ENCODE data around the gene ARHGAP22. TPM values are rescaled to one million over a fixed set of nuclear protein-coding genes. Genes with fewer than 3 reads are reported as not detected.

The ARHGAP22 gene
- total RNA-seq, 1 donor from 2014 or later = 2.2 TPM

DNA sequence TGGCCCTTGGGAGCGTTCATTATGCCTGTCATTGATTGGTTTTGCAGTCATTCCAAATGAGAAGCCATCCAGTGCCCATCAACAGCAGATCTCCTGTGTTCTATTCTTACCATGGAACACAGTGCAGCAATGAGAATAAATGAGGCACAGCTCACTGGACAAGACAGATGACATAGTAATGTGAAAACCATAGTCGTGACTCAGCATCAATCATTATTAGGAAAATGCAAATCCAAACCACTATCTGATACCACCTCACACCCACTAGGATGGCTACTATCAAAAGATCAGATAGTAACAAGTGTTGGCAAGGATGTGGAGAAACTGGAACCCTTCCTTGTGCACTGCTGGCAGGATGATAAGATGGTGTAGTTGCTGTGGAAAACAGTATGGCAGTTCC lies 144.7 kb downstream of the ARHGAP22 start:
- DNase-seq = no peak

GRCh38 chr10:48459270-48460150 lies 145.4 kb downstream of the ARHGAP22 start:
- no peak for DNase-seq

DNA sequence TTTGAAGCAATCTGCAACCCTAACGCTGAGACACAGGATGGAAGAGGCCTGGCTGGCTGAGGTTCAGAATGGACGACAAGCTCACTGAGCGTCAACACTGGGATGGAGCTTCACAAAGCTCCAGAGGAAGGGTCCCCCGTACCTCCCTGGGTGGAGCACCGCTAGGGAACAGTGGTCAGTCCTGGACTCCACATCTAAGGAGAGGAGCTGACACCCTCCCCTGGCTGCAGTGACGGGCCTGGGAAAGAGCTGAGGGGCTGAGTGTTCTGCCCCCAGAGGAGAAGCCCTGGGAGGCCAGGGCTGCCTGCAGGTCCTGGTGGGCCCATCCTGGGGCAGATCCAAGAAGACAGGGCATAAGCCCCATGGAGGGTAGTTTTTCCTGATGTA lies 146.2 kb downstream of the ARHGAP22 start:
- DNase-seq = no peak

- no peak for DNase-seq
These were observed 146.8 kb downstream of the ARHGAP22 start for GRCh38 chr10:48457949-48458661.

- DNase-seq = no peak
These were observed 147.8 kb downstream of the ARHGAP22 start for GRCh38 chr10:48456808-48457761.

DNA sequence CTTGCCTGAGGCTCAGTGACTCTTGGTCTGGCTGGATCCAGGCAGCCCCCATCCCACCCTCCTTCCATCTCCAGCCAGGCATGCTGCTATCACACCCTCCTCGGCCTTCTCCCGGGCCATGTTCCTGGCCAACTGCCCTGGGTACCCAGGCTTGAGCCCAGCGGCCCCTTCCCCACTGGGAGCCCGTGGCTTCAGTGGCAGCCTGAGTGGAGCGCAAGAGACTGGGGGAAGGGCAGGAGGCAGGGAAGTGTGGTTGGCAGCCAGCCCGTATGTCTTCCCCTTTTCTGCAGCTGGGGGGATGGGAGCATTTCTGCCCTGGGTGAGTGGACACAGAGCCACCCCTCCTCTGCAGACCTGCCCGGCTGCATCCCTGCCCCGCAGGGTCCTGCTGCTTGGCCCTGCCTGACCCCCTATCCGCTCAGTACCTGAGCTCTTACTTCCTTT lies 148.5 kb downstream of the ARHGAP22 start:
- no peak for DNase-seq

GRCh38 chr10:48455392-48456151 lies 149.3 kb downstream of the ARHGAP22 start:
- DNase-seq = no peak

DNA sequence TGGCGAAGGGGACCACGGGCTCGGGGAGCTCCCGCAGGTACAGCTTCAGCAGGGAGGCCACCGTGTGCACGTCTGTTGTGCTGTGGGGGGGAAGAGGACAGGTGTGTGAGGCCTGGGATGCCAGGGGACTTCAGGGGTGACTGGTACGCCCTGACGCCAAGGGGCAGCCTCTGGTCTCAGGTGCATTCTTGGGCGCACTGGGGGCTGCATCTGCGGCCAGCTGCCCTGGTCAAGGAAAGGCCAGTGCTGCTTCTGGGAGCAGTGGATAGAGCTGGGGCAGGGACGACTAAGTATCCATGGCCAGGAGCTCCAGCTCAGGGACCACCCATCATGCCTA lies 149.8 kb downstream of the ARHGAP22 start:
- DNase-seq = no peak

DNA sequence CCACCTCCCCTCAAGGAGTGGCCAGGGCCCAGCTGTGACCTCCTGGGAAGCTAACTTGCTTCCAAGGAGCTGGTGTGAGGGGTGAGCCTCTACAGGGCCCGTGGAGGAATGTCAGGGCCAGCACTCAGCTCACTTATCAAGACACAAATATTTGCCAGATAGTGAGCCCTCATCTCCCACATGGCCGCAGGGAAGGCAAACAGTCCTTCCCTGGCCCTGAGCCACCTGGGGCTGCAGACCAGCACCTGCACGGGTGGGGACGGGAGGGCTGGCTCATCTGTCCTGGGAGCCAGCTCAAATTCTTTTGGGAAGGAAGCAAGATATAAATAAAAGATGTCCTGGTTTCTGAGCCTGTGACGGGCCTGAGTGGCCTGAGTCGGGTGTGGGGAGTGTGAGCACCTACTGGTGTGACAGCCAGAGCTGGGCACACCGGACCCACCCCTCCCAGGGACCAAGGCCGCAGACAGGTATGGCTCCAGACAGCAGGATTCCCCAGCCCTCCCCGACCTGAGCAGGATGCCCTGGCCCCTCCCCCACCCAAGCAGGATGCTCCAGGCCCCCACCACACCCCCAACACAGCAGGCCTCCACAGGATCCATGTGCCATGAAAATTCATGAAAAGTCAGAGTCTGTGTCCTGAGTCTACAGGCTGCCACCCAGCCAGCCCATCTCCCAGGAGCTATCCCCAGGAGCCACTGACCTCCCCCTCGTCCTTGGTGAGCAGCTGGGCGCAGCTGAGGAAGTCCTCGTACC lies 150.4 kb downstream of the ARHGAP22 start:
- no peak for DNase-seq

- DNase-seq = no peak
These were observed 151.2 kb downstream of the ARHGAP22 start for GRCh38 chr10:48453451-48454301.

GRCh38 chr10:48452879-48453412 lies 151.9 kb downstream of the ARHGAP22 start:
- no peak for DNase-seq

DNA sequence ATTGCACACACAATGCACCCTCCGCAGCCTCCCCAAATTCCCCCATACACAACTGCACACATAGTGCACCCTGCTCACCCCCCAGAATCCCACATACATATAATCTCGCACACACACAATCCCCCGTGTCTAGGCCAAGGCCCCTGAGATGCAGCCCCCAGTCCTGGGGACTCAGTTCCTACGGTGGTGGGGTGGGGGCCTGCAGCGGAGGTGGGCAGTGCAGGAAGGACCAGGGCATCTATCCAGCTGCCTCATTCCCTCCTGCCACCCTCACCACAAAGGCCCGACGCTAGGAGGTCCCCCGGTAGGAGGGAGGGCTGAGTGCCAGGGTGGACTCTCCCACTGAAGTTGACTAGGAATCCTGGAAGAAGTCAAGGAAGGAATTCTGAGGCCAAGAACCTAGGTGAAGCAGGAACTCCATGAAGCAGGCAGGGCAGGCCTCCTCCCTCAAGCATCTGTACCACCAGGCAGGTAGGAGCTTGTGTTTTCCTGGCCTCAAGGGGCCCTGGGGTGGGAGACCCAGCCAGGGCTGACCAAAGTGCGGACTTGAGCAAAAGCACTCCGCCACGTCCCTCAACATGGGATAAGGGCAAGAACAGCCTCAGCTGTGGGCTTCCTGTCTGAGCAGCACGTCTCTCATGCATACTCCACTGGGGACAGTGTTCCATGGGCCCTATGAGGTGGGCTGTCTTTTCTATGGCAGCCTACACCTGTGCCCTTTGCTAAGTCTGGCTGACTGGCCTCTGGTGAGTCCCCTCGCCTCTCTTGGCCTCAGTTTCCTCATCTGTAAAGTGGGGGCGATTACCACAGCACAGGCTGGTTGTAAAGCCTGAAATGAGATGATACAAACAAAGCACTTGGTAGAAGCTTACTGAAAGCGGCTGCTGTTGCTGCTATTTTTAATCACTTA lies 152.6 kb downstream of the ARHGAP22 start:
- DNase-seq = no peak

DNA sequence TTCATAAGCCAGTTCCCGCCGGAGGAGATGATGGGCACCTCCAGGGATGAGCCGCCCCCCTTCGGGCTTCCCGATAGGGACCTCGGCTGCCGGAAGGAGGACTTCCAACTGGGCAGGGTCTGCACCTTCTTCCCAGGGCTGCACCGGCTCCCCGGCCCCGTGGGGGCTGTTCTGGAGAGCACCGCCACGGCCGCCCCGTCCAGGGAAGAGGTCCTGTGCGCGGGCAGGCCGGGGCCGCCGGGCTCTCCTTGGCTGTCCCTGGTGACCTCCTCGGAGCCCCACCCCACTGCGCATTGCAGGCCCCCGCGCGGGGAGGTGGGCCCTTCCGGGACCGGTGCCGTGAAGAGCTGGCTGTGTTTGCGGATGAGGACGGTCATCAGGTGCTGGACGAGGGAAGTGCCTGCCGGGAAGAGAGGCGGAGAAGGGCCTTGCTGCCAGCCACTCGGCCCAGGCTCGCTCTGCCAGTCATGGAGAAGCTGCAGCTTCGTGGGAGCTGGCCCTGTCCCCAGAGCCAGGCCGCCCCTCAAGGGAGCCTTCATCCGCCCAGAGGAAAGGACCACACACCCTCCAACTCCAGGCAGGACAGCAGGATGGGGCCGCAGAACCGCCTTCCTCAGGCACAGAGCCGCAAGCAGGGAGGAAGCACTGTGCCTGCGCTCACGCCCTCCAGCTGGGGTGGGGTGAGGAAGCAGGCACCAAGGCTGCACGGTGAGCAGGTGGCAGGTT lies 154.0 kb downstream of the ARHGAP22 start:
- no peak for DNase-seq

DNA sequence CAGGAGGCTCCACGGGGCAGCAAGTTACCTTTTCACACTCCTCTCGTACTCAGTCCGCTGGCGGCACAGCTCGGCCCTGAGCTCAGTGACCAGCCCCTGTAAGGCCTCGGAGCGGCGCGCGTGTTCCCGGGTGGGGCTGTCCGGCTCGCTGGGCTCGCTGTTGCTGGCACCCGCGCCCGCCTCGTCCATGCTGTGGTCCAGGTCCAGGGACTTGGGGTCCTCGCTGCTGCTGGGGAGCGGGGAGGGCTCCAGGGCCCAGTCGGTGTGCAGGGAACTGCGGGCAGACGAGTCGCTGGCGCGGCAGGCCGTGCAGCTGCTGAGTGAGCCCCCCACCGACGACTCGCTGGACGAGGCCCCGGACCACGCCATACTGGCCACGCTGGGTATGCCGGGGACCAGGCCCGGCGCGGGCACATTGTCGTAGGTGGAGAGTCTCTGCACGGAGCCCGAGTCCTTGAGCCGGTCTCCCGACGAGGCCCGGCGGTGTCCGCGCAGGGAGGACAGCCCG lies 154.6 kb downstream of the ARHGAP22 start:
- DNase-seq = no peak

DNA sequence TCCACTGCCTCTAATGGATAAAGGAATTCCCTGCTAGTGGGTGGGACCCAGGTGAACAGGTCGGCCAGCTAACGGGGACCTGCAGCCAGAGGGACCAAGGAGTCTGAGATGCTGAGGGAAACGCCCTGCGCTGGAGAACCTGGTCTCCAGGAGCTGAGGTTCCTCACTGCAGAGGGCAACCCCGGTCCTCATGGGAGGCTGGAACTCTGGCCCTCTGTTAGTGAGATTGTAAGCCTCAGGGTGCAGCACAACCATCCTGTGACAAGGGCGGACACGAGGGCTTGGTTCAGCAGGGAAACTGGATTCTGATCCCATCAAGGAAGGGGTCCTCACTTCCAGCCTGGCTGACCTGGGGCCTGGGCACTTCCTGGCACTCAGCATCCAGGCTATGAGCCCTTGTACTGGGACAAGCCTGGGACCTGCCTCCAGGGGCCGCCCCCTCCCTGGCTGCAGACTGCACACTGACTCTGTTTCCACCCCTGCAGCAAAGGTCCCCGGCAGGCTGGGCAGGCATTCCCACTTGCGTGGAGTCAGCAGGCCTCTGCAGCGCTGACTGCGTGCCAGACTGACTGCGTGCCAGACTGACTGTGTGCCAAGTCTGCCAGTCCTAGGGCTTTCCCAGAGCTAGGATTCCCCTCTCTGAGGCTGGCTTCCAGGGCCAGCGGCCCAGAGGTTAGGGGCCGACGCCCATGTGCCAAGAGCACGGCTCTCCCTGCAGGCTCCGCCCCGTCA lies 155.2 kb downstream of the ARHGAP22 start:
- no peak for DNase-seq

DNA sequence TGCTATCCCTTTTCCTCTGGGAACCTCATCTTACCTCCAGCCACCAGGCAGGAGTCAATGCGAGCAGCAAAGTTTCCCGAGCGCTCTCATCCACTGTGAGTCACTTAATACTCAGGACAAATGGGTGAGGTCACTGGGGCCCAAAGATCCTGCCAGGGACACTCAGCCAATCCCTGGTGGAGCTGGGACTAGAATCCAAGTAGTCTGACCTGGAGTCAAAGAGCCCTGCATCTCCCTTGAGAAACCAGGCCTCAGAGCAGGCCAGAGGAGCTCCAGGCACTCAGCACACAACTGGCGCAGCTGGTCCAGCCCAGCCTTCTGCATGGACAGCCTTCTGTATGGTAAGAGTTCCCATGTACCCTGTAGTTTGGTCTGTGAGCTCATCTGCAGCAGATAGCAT lies 156.1 kb downstream of the ARHGAP22 start:
- DNase-seq = no peak
